MCF 10A (cell line): ENCODE data around the gene GRAMD1B. TPM values are rescaled to one million over a fixed set of nuclear protein-coding genes. Genes with fewer than 3 reads are reported as not detected.

Experiments used
- BruUV-seq: library from RNA; stranded (reverse); fragments of 400-500 nt; replicated peaks from 2 replicates; lab custom pipeline; 2021; lab: Mats Ljungman, UMichigan
- CTCF ChIA-PET: fragments of 300-600 bp; sonication (Branson Sonifier 250); formaldehyde crosslinking; extraction: SDS; loops from one replicate; lab custom pipeline; 2021; ENCODE audit warnings: antibody characterized with exemption, inconsistent platforms; lab: Yijun Ruan, JAX
- POLR2A ChIA-PET: fragments of 300-600, 350-650 bp; sonication (Branson Sonifier 250); formaldehyde crosslinking; extraction: SDS; loops from one replicate; lab custom pipeline; 2020; ENCODE audit warnings: antibody characterized with exemption, inconsistent platforms; lab: Yijun Ruan, JAX
- DNase-seq: peaks from one replicate; pipeline ENCODE4 v3.0.0-alpha.2; 2018; ENCODE audit not compliant: unreplicated experiment
- H3K27ac Mint-ChIP-seq: one replicate; pipeline ENCODE4 v1.8.0; 2022; ENCODE audit warnings: mild to moderate bottlenecking, low read depth, mixed read lengths; ENCODE audit not compliant: unreplicated experiment
- H3K27me3 Mint-ChIP-seq: one replicate; pipeline ENCODE4 v1.8.0; 2022; ENCODE audit warnings: mixed read lengths; ENCODE audit not compliant: insufficient read depth, unreplicated experiment
- H3K36me3 Mint-ChIP-seq: one replicate; pipeline ENCODE4 v1.8.0; 2022; ENCODE audit warnings: mild to moderate bottlenecking, moderate library complexity, mixed read lengths; ENCODE audit not compliant: insufficient read depth, unreplicated experiment
- H3K4me1 Mint-ChIP-seq: one replicate; pipeline ENCODE4 v1.8.0; 2022; ENCODE audit warnings: mixed read lengths; ENCODE audit not compliant: insufficient read depth, unreplicated experiment
- H3K4me3 Mint-ChIP-seq: one replicate; pipeline ENCODE4 v1.8.0; 2022; ENCODE audit warnings: mild to moderate bottlenecking, moderate library complexity, mixed read lengths; ENCODE audit not compliant: unreplicated experiment
- H3K9me3 Mint-ChIP-seq: one replicate; pipeline ENCODE4 v1.8.0; 2022; ENCODE audit warnings: mixed read lengths; ENCODE audit not compliant: unreplicated experiment
- intact Hi-C: fragments of 100-400 bp; cut with micrococcal nuclease; formaldehyde crosslinking; loops from 2 replicates; pipeline ENCODE4 v1.14.1; 2022
- total RNA-seq: library from RNA; stranded (reverse); gene quantifications from 2 replicates; pipeline ENCODE4 v1.2.3, GENCODE V29; 2022
- TF ChIP-seq, protein P1 (sequence below): fragments of 200-600 bp; IDR thresholded peaks from one replicate; pipeline ENCODE4 v1.8.0; 2022; ENCODE audit warnings: antibody characterized with exemption, mild to moderate bottlenecking; ENCODE audit not compliant: unreplicated experiment

GRAMD1B gene
- total RNA-seq, 1 experiment from 2014 or later = 0.26 TPM

DNA sequence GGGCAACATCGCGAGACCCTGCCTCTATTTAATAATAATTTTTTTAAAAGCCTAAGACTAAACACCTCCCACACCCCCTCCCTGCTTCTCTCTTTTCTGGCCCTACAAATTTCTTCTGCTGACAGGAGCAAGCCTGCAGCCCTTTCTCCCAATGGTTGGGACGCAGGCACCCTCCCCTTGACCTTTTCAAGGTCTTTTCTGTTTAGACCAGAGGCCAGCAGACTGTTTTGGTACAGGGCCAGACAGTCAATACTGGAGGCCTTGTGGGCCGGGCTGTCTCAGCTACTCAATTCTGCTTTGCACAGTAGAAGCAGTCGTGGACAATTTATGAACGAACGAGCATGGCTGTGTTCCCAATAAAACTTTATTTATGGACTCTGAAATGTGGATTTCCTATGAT is 132.1 kb downstream of the GRAMD1B start:
- H3K9me3 Mint-ChIP-seq = no peaks in the 10 kb centered on the region
- POLR2A ChIA-PET = no interaction called here
- H3K4me1 Mint-ChIP-seq = no peaks in the 10 kb centered on the region
- no peak for DNase-seq
- CTCF ChIA-PET = interaction anchor here (0.9 to 1.9 kb wide), 3 partner anchors 15 to 18 kb away, joined by 3 to 7 read pairs (median 7); no protein-coding TSS in a partner anchor
- H3K4me3 Mint-ChIP-seq = no peak overlapping the region
- TF ChIP-seq, protein P1, sequence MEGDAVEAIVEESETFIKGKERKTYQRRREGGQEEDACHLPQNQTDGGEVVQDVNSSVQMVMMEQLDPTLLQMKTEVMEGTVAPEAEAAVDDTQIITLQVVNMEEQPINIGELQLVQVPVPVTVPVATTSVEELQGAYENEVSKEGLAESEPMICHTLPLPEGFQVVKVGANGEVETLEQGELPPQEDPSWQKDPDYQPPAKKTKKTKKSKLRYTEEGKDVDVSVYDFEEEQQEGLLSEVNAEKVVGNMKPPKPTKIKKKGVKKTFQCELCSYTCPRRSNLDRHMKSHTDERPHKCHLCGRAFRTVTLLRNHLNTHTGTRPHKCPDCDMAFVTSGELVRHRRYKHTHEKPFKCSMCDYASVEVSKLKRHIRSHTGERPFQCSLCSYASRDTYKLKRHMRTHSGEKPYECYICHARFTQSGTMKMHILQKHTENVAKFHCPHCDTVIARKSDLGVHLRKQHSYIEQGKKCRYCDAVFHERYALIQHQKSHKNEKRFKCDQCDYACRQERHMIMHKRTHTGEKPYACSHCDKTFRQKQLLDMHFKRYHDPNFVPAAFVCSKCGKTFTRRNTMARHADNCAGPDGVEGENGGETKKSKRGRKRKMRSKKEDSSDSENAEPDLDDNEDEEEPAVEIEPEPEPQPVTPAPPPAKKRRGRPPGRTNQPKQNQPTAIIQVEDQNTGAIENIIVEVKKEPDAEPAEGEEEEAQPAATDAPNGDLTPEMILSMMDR = no peak
- H3K27me3 Mint-ChIP-seq = peaks cover 62% of the 10 kb centered on the region
- BruUV-seq = no TSS peak
- intact Hi-C loops = no loop called here
- H3K36me3 Mint-ChIP-seq = no peaks in the 10 kb centered on the region
- no peak overlapping the region for H3K27ac Mint-ChIP-seq

DNA sequence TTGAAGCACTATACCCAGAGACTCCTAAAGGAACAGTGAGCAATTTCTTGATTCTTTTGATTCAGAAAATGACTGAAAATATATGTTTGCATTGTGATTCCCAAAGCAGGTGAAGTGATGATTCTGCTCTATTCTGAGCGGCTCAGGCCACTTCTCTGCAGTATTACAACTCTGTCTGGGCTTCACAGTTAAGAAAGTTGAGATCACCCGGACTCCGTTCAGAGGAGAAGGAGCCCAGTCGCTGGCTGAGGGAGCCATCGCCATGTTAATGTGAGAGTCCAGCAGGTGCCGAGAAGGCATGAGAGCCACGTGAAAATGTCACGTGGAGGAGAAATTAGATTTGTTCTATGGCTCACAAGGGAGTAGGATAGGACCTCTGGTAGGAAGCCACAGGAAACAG is 132.8 kb downstream of the GRAMD1B start:
- no peaks in the 10 kb centered on the region for H3K9me3 Mint-ChIP-seq
- BruUV-seq = no TSS peak
- H3K4me3 Mint-ChIP-seq = no peak overlapping the region
- no peaks in the 10 kb centered on the region for H3K36me3 Mint-ChIP-seq
- H3K27me3 Mint-ChIP-seq = peaks cover 56% of the 10 kb centered on the region
- no peak for DNase-seq
- TF ChIP-seq, protein P1 = no peak
- CTCF ChIA-PET = interaction anchor here (0.8 kb wide), 1 partner anchor 8 kb away, joined by 6 read pairs; no protein-coding TSS in a partner anchor
- no peaks in the 10 kb centered on the region for H3K4me1 Mint-ChIP-seq
- POLR2A ChIA-PET = no interaction called here
- intact Hi-C loops = no loop called here
- H3K27ac Mint-ChIP-seq = no peak overlapping the region

DNA sequence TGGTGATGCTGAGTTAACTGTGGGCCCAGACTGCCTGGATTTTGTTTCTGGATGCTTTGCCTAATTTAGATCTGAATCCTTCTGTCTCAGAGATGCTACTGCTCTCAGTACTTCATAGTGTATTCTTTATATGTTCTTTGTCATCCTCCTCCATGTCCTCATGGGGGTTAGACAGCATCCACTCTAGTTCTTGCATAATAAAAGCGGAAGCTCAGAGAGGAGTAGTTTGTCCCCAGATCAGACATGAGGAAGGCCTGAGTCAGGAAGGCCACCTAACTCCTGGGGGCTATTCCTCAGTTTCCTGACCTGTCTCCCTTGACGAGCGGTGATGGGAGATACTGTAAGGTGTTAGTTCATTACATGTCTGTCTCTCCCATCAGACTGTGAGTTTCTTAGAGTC is 134.2 kb downstream of the GRAMD1B start:
- Mint-ChIP-seq H3K4me1 (no peaks in the 10 kb centered on the region), H3K36me3 (no peaks in the 10 kb centered on the region), H3K27ac (no peak overlapping the region), H3K4me3 (no peak overlapping the region), H3K9me3 (no peaks in the 10 kb centered on the region), H3K27me3 (peaks cover 47% of the 10 kb centered on the region)
- no peak for DNase-seq
- intact Hi-C loops = no loop called here
- CTCF ChIA-PET = interaction anchor here (1.7 kb wide), 1 partner anchor 13 kb away, joined by 8 read pairs; no protein-coding TSS in a partner anchor
- TF ChIP-seq, protein P1 = no peak
- POLR2A ChIA-PET = no interaction called here
- BruUV-seq = no TSS peak

DNA sequence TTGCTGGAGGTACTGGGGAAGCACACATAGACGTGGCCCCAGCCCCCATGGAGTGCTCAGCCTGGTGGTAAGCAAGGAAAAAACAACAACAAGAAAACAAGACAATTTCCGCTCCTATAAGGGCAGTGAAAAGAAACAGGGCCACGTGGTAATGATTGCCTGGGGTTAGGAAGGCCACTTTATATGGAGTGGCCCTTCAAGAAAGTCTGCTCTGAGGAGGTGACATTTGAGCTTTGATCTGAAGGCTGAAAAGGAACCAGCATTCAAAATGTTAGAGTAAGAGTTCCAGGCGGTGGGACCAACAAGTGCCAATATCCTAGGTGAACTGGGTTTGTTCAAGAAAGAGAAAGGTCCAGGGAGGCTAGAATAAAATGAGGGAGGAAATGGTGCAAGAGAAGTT is 136.8 kb downstream of the GRAMD1B start:
- intact Hi-C loops = no loop called here
- Mint-ChIP-seq H3K36me3 (no peaks in the 10 kb centered on the region), H3K4me3 (no peak overlapping the region), H3K4me1 (no peaks in the 10 kb centered on the region), H3K27me3 (peaks cover 35% of the 10 kb centered on the region), H3K9me3 (no peaks in the 10 kb centered on the region), H3K27ac (no peak overlapping the region)
- CTCF ChIA-PET = interaction anchor here (1.1 to 3.3 kb wide), 2 partner anchors 10 to 141 kb away, joined by 3 to 13 read pairs; no protein-coding TSS in a partner anchor
- BruUV-seq = no TSS peak
- POLR2A ChIA-PET = interaction anchor here (0.7 kb wide), 1 partner anchor 9 kb away, joined by 3 read pairs; no protein-coding TSS in a partner anchor
- TF ChIP-seq, protein P1 = no peak
- no peak for DNase-seq
